IMR-90 (cell line): ENCODE results near the gene JPH3. TPM values are rescaled to one million over a fixed set of nuclear protein-coding genes. Genes with fewer than 3 reads are reported as not detected.

Experiments
- ATAC-seq: fragments of 200-7000 bp; cut with Tn5 transposase; 2 replicates; pipeline ENCODE4 v1.9.1; 2020; ENCODE audit warnings: low read depth, mild to moderate bottlenecking, moderate library complexity
- BruUV-seq: library from RNA; stranded (reverse); fragments of 400-500 nt; replicated peaks from 2 replicates; lab custom pipeline; 2021; lab: Mats Ljungman, UMichigan
- CTCF ChIA-PET: fragments of 300-600 bp; formaldehyde crosslinking; extraction: SDS; loops from one replicate; lab custom pipeline; 2021; ENCODE audit warnings: antibody characterized with exemption; lab: Yijun Ruan, JAX
- POLR2A ChIA-PET: fragments of 300-600 bp; sonication (Branson Sonifier 250); formaldehyde crosslinking; loops from one replicate; lab custom pipeline; 2022; ENCODE audit warnings: antibody characterized with exemption; ENCODE audit not compliant: unreplicated experiment; lab: Charles Lee
- DNase-seq: peaks from one replicate; pipeline ENCODE4 v3.0.0; 2013
- H2AFZ ChIP-seq: replicated peaks from 2 replicates; pipeline ENCODE3; 2013; ENCODE audit warnings: low read length, mild to moderate bottlenecking; ENCODE audit not compliant: poor library complexity
- H2AK5ac ChIP-seq: 2 replicates; pipeline ENCODE4 v1.6.1; 2013; ENCODE audit warnings: low read depth, low read length, inconsistent platforms
- H2AK9ac ChIP-seq: replicated peaks from 2 replicates; pipeline ENCODE3; 2013; ENCODE audit warnings: mild to moderate bottlenecking, low read depth, low read length, moderate library complexity; ENCODE audit not compliant: poor library complexity
- H2BK120ac ChIP-seq: 2 replicates; pipeline ENCODE4 v1.6.1; 2013; ENCODE audit warnings: low read depth, low read length, inconsistent platforms
- H2BK15ac ChIP-seq: 3 replicates; pipeline ENCODE4 v1.6.1; 2013; ENCODE audit warnings: low read depth, low read length, inconsistent platforms
- H2BK20ac ChIP-seq: 2 replicates; pipeline ENCODE4 v1.6.1; 2013; ENCODE audit warnings: low read depth, mild to moderate bottlenecking, inconsistent platforms, low read length, moderate library complexity
- H2BK5ac ChIP-seq: 2 replicates; pipeline ENCODE4 v1.6.1; 2013; ENCODE audit warnings: mild to moderate bottlenecking, low read depth, low read length, inconsistent platforms; ENCODE audit not compliant: poor library complexity, severe bottlenecking
- H3K14ac ChIP-seq: replicated peaks from 2 replicates; pipeline ENCODE4 v1.6.1; 2013; ENCODE audit warnings: low read depth, low read length, inconsistent platforms
- H3K18ac ChIP-seq: 2 replicates; pipeline ENCODE4 v1.6.1; 2013; ENCODE audit warnings: low read depth, low read length, control low read depth
- H3K23ac ChIP-seq: 2 replicates; pipeline ENCODE4 v1.6.1; 2013; ENCODE audit warnings: low read depth, low read length, inconsistent platforms
- H3K27ac ChIP-seq: 2 replicates; pipeline ENCODE4 v1.5.1; 2013; ENCODE audit warnings: mild to moderate bottlenecking, control low read depth, low read length; ENCODE audit not compliant: insufficient read depth
- H3K27me3 ChIP-seq: 2 replicates; pipeline ENCODE4 v1.6.1; 2013; ENCODE audit warnings: low read length; ENCODE audit not compliant: control insufficient read depth, insufficient read depth
- H3K36me3 ChIP-seq: 2 replicates; pipeline ENCODE4 v1.6.1; 2013; ENCODE audit warnings: low read length, mixed read lengths; ENCODE audit not compliant: control insufficient read depth, insufficient read depth
- H3K4ac ChIP-seq: 2 replicates; pipeline ENCODE4 v1.6.1; 2013; ENCODE audit warnings: low read depth, low read length, inconsistent platforms
- H3K4me1 ChIP-seq: 2 replicates; pipeline ENCODE4 v1.6.1; 2013; ENCODE audit warnings: low read length, mixed read lengths; ENCODE audit not compliant: control insufficient read depth, insufficient read depth
- H3K4me2 ChIP-seq: 2 replicates; pipeline ENCODE4 v1.6.1; 2013; ENCODE audit warnings: low read depth, mild to moderate bottlenecking, control low read depth, low read length, moderate library complexity
- H3K4me3 ChIP-seq: 2 replicates; pipeline ENCODE4 v1.5.1; 2013; ENCODE audit warnings: low read depth, mild to moderate bottlenecking, control low read depth, low read length, moderate library complexity; ENCODE audit not compliant: insufficient read depth
- H3K56ac ChIP-seq: 2 replicates; pipeline ENCODE4 v1.6.1; 2013; ENCODE audit warnings: low read length, inconsistent platforms; ENCODE audit not compliant: insufficient read depth; ENCODE audit errors: extremely low read depth
- H3K79me1 ChIP-seq, 2 experiments: 2 replicates each; pipeline ENCODE4 v1.6.1; 2013; ENCODE audit warnings: low read length in 2 of 2, inconsistent platforms in 1 of 2, low read depth in 1 of 2
- H3K9ac ChIP-seq: 2 replicates; pipeline ENCODE4 v1.6.1; 2013; ENCODE audit warnings: low read depth, low read length, control low read depth
- H3K9me1 ChIP-seq: 2 replicates; pipeline ENCODE4 v1.6.1; 2013; ENCODE audit warnings: low read length, inconsistent platforms; ENCODE audit not compliant: insufficient read depth
- H3K9me3 ChIP-seq: 2 replicates; pipeline ENCODE4 v1.6.1; 2013; ENCODE audit warnings: low read length; ENCODE audit not compliant: control insufficient read depth, insufficient read depth
- H4K20me1 ChIP-seq: 2 replicates; pipeline ENCODE4 v1.6.1; 2013; ENCODE audit warnings: low read length, inconsistent platforms; ENCODE audit not compliant: insufficient read depth
- H4K5ac ChIP-seq: 2 replicates; pipeline ENCODE4 v1.6.1; 2013; ENCODE audit warnings: mild to moderate bottlenecking, low read depth, low read length, control low read depth
- H4K8ac ChIP-seq, 2 experiments: 2 replicates each; pipeline ENCODE4 v1.6.1; 2013; ENCODE audit warnings: low read depth in 2 of 2, low read length in 2 of 2, control low read depth in 1 of 2, inconsistent platforms in 1 of 2
- H4K91ac ChIP-seq: 2 replicates; pipeline ENCODE4 v1.6.1; 2013; ENCODE audit warnings: low read depth, low read length, inconsistent platforms; ENCODE audit not compliant: insufficient read depth
- BHLHE40 ChIP-seq: fragments of 150-350 bp; IDR thresholded peaks from 2 replicates; pipeline ENCODE4 v1.6.1; 2016; ENCODE audit warnings: mild to moderate bottlenecking, low read depth, low read length
- CEBPB ChIP-seq: IDR thresholded peaks from 2 replicates; pipeline ENCODE4 v1.6.1; 2012; ENCODE audit warnings: low read depth, low read length, improper control_type of control experiment
- CHD1 ChIP-seq: IDR thresholded peaks from 2 replicates; pipeline ENCODE4 v1.6.1; 2012; ENCODE audit warnings: low read depth, low read length, improper control_type of control experiment
- FOS ChIP-seq: fragments of 150-350 bp; IDR thresholded peaks from 2 replicates; pipeline ENCODE4 v1.6.1; 2016; ENCODE audit warnings: low read depth, low read length
- MAFK ChIP-seq: IDR thresholded peaks from 2 replicates; pipeline ENCODE4 v1.6.1; 2012; ENCODE audit warnings: low read depth, low read length, improper control_type of control experiment
- MAZ ChIP-seq: IDR thresholded peaks from 2 replicates; pipeline ENCODE4 v1.6.1; 2012; ENCODE audit warnings: low read depth, mild to moderate bottlenecking, low read length, improper control_type of control experiment, moderate library complexity, borderline replicate concordance
- MXI1 ChIP-seq: IDR thresholded peaks from 2 replicates; pipeline ENCODE4 v1.6.1; 2012; ENCODE audit warnings: low read depth, mild to moderate bottlenecking, low read length, moderate library complexity, borderline replicate concordance
- POLR2A ChIP-seq: IDR thresholded peaks from 2 replicates; pipeline ENCODE4 v1.6.1; 2012; ENCODE audit warnings: mild to moderate bottlenecking, low read depth, low read length
- RAD21 ChIP-seq: IDR thresholded peaks from 2 replicates; pipeline ENCODE4 v1.6.1; 2012; ENCODE audit warnings: low read length, improper control_type of control experiment
- RFX5 ChIP-seq: IDR thresholded peaks from 2 replicates; pipeline ENCODE4 v1.8.0; 2012; ENCODE audit warnings: low read depth, mild to moderate bottlenecking, low read length, moderate library complexity
- WGBS, 2 experiments: methylation state at CpG; one replicate each; pipeline versions ENCODE4 v1.1.5 to v1.1.7; 2013; ENCODE audit warnings: missing lambda C conversion rate in 2 of 2; ENCODE audit not compliant: insufficient read length in 1 of 2; ENCODE audit errors: extremely low coverage in 2 of 2; 5-methylcytosine and 5-hydroxymethylcytosine counted together
- dilution Hi-C: fragments of 300-500 bp; cut with HindIII; formaldehyde crosslinking; loops from one replicate; pipeline ENCODE4 v1.14.3; 2018; ENCODE audit warnings: low sequenced_read_pairs; ENCODE audit not compliant: unreplicated experiment
- in situ Hi-C: fragments of 300-500 bp; cut with MboI; formaldehyde crosslinking; loops from 3 replicates; pipeline ENCODE4 v1.14.3; 2019; ENCODE audit warnings: low sequenced_read_pairs, inconsistent platforms, mixed read lengths
- intact Hi-C: fragments of 100-400 bp; cut with micrococcal nuclease; formaldehyde crosslinking; loops from 2 replicates; pipeline ENCODE4 v1.10.0; 2022
- polyA plus RNA-seq, 3 experiments: library from polyadenylated mRNA; depleted of rRNA; stranded (reverse); fragments of >200 nt; gene quantifications; 2 replicates each; pipeline ENCODE4 v1.2.3, GENCODE V29; 2012; ENCODE audit warnings: low replicate concordance in 1 of 3
- total RNA-seq: library from RNA; depleted of rRNA; stranded (reverse); fragments of >200 nt; gene quantifications from 2 replicates; pipeline ENCODE4 v1.2.3, GENCODE V29; 2012
- TF ChIP-seq, protein P1 (sequence below): fragments of 150-350 bp; IDR thresholded peaks from 2 replicates; pipeline ENCODE4 v1.6.1; 2017; ENCODE audit warnings: mild to moderate bottlenecking, antibody characterized with exemption, low read length, low read depth

JPH3 gene
- total and polyA plus RNA-seq, 2 of the 4 experiments (the other 2 are of a cell fraction) = 0.03 TPM; not detected in 1

DNA sequence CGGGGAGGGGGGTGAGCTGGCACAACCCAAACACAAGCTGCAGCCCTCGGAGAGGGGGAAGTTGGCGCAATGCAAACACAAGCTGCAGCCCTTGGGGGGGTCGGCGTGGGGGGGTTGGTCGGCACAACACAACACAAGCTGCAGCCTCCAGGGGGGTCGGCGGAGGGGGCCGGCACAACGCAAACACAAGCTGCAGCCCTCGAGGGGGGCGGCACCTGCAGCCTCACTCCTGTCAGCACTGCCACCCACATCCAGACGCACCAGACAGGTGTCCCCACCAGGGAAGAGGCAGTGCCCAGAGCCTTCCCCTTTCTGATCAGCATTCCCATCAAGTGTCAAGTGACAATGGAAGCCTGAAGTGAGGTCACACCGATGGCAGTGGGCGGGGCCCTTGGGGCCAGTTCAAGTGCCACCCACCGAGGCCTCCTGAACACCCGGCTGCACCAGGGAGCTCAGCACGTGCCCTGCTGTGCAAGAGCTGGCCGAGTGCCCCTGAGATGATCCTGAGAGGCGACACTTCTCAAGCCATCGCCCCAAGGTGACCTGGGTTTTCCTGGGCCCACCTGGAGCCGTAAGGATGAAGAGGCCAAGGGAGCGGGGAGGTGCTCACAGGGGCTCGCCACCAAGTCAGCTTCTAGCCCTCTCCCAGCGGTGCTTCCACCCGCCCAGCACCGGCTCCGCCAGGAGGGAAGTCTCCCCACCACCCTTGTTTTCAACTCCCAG lies 104.1 kb downstream of the JPH3 start:
- no peak overlapping the region for H3K27ac ChIP-seq
- no peak overlapping the region for H2AK5ac ChIP-seq
- no peak overlapping the region for H3K56ac ChIP-seq
- H4K8ac ChIP-seq = no peak overlapping the region
- no peak overlapping the region for H2BK120ac ChIP-seq
- H4K20me1 ChIP-seq = no peaks in the 10 kb centered on the region; the same call in 1 of the 2 replicates
- H3K36me3 ChIP-seq = peaks cover 24% of the 10 kb centered on the region
- H3K79me1 ChIP-seq = no peaks in the 10 kb centered on the region
- no peak overlapping the region for H3K4me2 ChIP-seq
- WGBS, 2 experiments = 58% methylated on average over 10 of the region's 28 CpGs; no CpG with 5 or more reads in 1 of the 2 experiments
- POLR2A ChIA-PET = no interaction called here
- TF ChIP-seq MAZ = no peak
- TF ChIP-seq BHLHE40 = no peak
- TF ChIP-seq FOS = no peak
- no peak for TF ChIP-seq CEBPB
- no peak for TF ChIP-seq MXI1
- TF ChIP-seq RFX5 = no peak
- TF ChIP-seq, protein P1, sequence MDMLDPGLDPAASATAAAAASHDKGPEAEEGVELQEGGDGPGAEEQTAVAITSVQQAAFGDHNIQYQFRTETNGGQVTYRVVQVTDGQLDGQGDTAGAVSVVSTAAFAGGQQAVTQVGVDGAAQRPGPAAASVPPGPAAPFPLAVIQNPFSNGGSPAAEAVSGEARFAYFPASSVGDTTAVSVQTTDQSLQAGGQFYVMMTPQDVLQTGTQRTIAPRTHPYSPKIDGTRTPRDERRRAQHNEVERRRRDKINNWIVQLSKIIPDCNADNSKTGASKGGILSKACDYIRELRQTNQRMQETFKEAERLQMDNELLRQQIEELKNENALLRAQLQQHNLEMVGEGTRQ = no peak
- no peak for TF ChIP-seq MAFK
- no peak for TF ChIP-seq RAD21
- TF ChIP-seq POLR2A = no peak
- no peak for TF ChIP-seq CHD1
- no peak overlapping the region for H4K5ac ChIP-seq
- H2BK15ac ChIP-seq = no peak overlapping the region
- no peaks in the 10 kb centered on the region for H3K4me1 ChIP-seq
- no peak overlapping the region for H2BK20ac ChIP-seq
- no peak overlapping the region for H3K23ac ChIP-seq
- intact Hi-C loops (no loop called here), in situ Hi-C loops (no loop called here), dilution Hi-C loops (no loop called here)
- no peak for ATAC-seq
- peak overlapping the region; percentile 55 for H2AK9ac ChIP-seq
- H3K9me1 ChIP-seq = no peaks in the 10 kb centered on the region
- BruUV-seq = no TSS peak
- no peak overlapping the region for H4K91ac ChIP-seq
- H2BK5ac ChIP-seq = no peak overlapping the region
- CTCF ChIA-PET = no interaction called here
- no peaks in the 10 kb centered on the region for H3K9me3 ChIP-seq
- no peak overlapping the region for H3K9ac ChIP-seq
- no peaks in the 10 kb centered on the region for H3K27me3 ChIP-seq
- DNase-seq = no peak
- H3K14ac ChIP-seq = no peak overlapping the region
- no peak overlapping the region for H3K18ac ChIP-seq
- H3K4me3 ChIP-seq = no peak overlapping the region
- no peak overlapping the region for H3K4ac ChIP-seq
- H2AFZ ChIP-seq = no peak overlapping the region
